Activated CD4-positive, alpha-beta T cell treated with anti-CD3 and anti-CD28 coated beads, Interleukin-2, amount 10 ng/mL, durations not matched to agents 7 days and 5 days (primary cell): ENCODE data around the gene SINHCAF. TPM values are rescaled to one million over a fixed set of nuclear protein-coding genes. Genes with fewer than 3 reads are reported as not detected.

Source experiments
- CTCF ChIA-PET: fragments of 350-600 bp; sonication (Branson Sonifier 250); formaldehyde crosslinking; loops from one replicate; lab custom pipeline; 2021; ENCODE audit warnings: antibody characterized with exemption; lab: Charles Lee
- POLR2A ChIA-PET: fragments of 350-600 bp; sonication (Branson Sonifier 250); formaldehyde crosslinking; loops from one replicate; lab custom pipeline; 2021; ENCODE audit warnings: antibody characterized with exemption; lab: Charles Lee
- DNase-seq: peaks from one replicate; pipeline ENCODE4 v3.0.0-alpha.2; 2020
- H3K27ac Mint-ChIP-seq: one replicate; pipeline ENCODE4 v1.8.0; 2021; ENCODE audit warnings: mild to moderate bottlenecking, moderate library complexity, mixed read lengths
- H3K27me3 Mint-ChIP-seq: one replicate; pipeline ENCODE4 v1.8.0; 2021; ENCODE audit warnings: mixed read lengths
- H3K36me3 Mint-ChIP-seq: one replicate; pipeline ENCODE4 v1.8.0; 2021; ENCODE audit warnings: low read depth, mixed read lengths
- H3K4me1 Mint-ChIP-seq: one replicate; pipeline ENCODE4 v1.8.0; 2021; ENCODE audit warnings: mixed read lengths
- H3K4me3 Mint-ChIP-seq: one replicate; pipeline ENCODE4 v1.8.0; 2021; ENCODE audit warnings: mild to moderate bottlenecking, moderate library complexity, mixed read lengths
- H3K9me3 Mint-ChIP-seq: one replicate; pipeline ENCODE4 v1.8.0; 2021; ENCODE audit warnings: mixed read lengths
- total RNA-seq, 2 experiments: library from RNA; stranded (reverse); gene quantifications; one replicate each; pipeline ENCODE4 v1.2.3, GENCODE V29; 2021

SINHCAF gene
- total RNA-seq, 2 experiments from 2014 or later = 91.3 to 92.3 TPM

- CTCF ChIA-PET = interaction anchor here (1.1 kb wide), 1 partner anchor 9 kb away, joined by 6 read pairs; no protein-coding TSS in a partner anchor
- no peak overlapping the region for H3K4me3 Mint-ChIP-seq
- no peaks in the 10 kb centered on the region for H3K4me1 Mint-ChIP-seq
- H3K36me3 Mint-ChIP-seq = no peaks in the 10 kb centered on the region
- H3K9me3 Mint-ChIP-seq = no peaks in the 10 kb centered on the region
- H3K27ac Mint-ChIP-seq = no peak overlapping the region
- H3K27me3 Mint-ChIP-seq = peaks cover 2% of the 10 kb centered on the region
- DNase-seq = no peak
- POLR2A ChIA-PET = no interaction called here
Observed at GRCh38 chr12:31231611-31232360, 94.2 kb downstream of the SINHCAF start.
